Measurements from ENCODE around the gene MMP8.
"Not testable (repeated sequence)": the region's sequence is repeated elsewhere in the genome, so short reads cannot be mapped to it uniquely, and the experiment has no call there.

MMP8 gene

DNA sequence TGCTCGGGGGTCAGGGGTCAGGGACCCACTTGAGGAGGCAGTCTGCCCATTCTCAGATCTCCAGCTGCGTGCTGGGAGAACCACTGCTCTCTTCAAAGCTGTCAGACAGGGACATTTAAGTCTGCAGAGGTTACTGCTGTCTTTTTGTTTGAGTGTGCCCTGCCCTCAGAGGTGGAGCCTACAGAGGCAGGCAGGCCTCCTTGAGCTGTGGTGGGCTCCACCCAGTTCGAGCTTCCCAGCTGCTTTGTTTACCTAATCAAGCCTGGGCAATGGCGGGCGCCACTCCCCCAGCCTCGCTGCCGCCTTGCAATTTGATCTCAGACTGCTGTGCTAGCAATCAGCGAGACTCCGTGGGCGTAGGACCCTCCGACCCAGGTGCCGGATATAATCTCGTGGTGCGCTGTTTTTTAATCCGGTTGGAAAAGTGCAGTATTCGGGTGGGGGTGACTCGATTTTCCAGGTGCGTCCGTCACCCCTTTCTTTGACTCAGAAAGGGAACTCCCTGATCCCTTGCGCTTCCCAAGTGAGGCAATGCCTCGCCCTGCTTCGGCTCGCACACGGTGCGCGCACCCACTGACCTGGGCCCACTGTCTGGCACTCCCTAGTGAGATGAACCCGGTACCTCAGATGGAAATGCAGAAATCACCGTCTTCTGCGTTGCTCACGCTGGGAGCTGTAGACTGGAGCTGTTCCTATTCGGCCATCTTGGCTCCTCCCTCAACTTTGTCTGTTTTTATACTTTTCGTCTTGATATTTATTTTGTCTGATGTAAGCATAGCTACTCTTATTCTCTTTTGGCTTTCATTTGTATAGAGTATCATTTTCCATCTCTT is 22.2 kb upstream of the MMP8 start:
- not testable (repeated sequence) for H3K4me3 Mint-ChIP-seq; H3K9me3 Mint-ChIP-seq; H3K36me3 Mint-ChIP-seq (ENCODE audit: low read depth); H3K4me1 Mint-ChIP-seq; H3K27ac Mint-ChIP-seq; H3K27me3 Mint-ChIP-seq; DNase-seq; ATAC-seq

DNA sequence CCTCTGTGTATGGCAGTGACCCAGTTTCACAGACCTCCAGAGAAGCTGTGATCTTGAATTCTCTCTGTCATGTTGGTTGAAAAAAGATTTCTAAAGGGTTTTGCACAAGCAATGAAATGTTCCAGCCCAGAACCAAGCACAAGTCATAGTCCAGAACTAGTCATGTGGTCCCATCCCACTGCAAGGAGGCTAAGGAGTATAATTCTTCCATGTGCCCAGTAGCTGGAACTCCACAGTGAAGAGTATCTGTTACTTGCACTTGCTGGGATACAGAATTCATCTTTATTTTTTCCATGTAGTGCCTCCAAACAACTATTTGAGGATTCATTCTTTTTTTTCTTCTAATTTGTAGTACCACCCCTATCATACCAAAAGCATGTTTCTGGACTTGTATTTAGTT is 9.9 kb upstream of the MMP8 start:
- no peak for ATAC-seq
- DNase-seq = no peak
- Mint-ChIP-seq H3K27me3 (peaks cover 15% of the 10 kb centered on the region), H3K36me3 (ENCODE audit: low read depth) (no peaks in the 10 kb centered on the region), H3K4me1 (no peaks in the 10 kb centered on the region), H3K4me3 (no peak overlapping the region), H3K9me3 (no peaks in the 10 kb centered on the region), H3K27ac (no peak overlapping the region)

DNA sequence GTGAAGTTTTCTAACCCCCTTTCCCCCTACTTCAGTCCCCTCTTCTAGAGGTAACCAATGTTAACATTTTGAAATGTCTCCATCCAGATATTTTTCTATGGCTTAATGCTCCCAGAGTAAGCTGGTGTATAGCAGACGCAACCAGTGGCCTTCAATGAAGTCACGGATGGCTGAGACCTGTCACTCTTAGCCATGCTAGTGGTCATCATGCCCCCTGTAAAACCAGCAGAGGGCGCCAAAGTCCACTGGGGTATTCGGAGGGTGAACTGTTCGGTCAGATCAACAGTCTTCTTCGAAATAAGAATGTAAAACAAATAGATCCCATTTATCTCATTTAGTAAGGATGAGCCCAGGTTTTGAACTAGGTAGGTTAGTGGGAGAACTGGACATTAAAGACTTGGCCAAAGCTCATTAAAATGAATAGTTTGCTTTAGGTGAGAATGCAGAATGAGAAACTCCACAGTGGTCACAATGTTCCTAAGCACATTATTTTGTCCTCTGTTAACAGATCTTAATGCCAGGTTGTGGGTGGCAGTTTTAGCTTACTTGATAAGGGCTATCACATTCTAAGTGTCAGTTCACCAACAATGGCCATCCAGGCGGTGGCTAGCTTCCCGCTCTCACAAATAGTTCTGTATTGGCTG is 8.6 kb upstream of the MMP8 start:
- Mint-ChIP-seq H3K27ac (no peak overlapping the region), H3K36me3 (ENCODE audit: low read depth) (no peaks in the 10 kb centered on the region), H3K4me3 (no peak overlapping the region), H3K27me3 (peaks cover 15% of the 10 kb centered on the region), H3K4me1 (no peaks in the 10 kb centered on the region), H3K9me3 (no peaks in the 10 kb centered on the region)
- ATAC-seq (peak; percentile 69), DNase-seq (peak; percentile 66)

DNA sequence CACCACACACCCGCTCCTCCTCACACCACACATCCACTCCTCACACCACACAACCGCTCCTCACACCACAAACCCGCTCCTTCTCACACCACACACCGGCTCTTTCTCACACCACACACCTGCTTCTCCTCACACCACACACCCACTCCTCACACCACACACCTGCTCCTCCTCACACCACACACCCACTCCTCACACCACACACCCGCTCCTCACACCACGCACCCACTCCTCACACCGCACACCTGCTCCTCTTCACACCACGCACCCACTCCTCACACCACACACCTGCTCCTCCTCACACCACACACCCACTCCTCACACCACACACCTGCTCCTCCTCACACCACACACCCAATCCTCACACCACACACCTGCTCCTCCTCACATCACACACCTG is 6.2 kb upstream of the MMP8 start:
- not testable (repeated sequence) for H3K36me3 Mint-ChIP-seq (ENCODE audit: low read depth); H3K27ac Mint-ChIP-seq; H3K4me1 Mint-ChIP-seq; DNase-seq; H3K9me3 Mint-ChIP-seq; ATAC-seq; H3K4me3 Mint-ChIP-seq
- H3K27me3 Mint-ChIP-seq = peaks cover 18% of the 10 kb centered on the region

DNA sequence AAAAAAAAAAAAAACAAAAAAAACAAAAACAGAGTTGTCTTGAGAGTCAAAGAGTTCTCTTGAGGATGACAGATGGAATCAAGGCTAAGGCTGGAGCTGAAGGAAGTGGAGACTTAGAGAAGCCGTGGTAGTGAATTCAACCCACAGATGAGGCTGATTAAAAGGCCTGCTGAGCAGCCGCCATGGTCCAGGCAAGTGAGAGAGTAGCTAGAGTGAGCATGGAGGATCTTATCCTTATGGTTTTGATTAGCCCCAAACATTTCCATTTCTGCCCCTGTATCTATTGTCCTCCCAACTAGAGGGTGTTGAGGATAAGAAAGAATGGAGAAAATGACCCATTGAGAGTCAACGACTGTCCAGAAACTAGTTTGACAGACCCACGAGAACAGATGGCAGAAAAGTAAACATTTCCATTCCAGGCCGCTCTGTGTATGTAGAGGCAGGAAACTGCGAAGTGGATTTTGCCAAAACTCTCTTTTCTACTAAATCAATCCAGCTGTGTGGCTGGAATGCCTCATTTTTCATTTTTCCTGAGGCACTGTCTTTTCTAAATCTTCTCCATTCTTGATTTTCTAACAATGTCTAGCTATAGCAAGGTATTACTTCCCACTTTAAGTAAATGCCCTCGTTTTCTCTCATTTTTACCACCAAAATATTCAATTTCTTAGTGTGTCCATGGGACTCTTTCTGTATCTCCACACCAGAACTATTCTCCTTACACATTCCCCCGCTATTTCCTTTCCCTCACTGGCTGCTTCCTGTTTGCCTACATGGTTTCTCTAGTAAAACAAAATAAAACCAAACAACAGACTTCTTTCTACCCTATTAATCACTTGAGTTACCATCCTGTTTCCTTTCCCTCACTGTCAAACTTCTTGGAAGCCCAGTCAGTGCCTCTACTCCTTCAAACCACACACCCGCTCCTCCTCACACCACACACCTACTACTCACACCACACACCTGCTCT is 5.4 kb upstream of the MMP8 start:
- Mint-ChIP-seq H3K27ac (no peak overlapping the region), H3K9me3 (no peaks in the 10 kb centered on the region), H3K4me3 (no peak overlapping the region), H3K27me3 (peaks cover 18% of the 10 kb centered on the region), H3K36me3 (ENCODE audit: low read depth) (no peaks in the 10 kb centered on the region), H3K4me1 (no peaks in the 10 kb centered on the region)
- ATAC-seq (no peak), DNase-seq (no peak)

DNA sequence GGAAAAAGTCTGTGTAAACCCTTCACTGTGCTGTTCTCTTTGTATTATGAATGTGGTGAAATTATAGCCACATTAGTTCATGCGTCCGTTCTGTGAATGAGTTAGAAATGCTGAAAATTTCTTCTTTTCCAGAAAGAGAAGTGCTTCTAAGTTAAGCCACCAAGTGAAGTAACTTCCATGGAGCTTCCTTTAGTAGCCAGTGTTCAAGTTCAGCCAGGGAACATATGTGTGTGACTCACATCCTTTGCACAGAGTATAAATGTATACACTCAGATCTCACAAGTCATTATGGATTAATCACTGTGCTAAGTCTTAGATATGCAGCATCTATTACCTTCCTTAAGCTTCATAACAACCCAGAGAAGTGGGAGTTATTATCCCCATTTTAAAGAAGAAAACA is 3.1 kb upstream of the MMP8 start:
- H3K27ac Mint-ChIP-seq = no peak overlapping the region
- no peaks in the 10 kb centered on the region for H3K36me3 Mint-ChIP-seq (ENCODE audit: low read depth)
- H3K4me1 Mint-ChIP-seq = no peaks in the 10 kb centered on the region
- ATAC-seq (peak; percentile 48), DNase-seq (no peak)
- no peaks in the 10 kb centered on the region for H3K9me3 Mint-ChIP-seq
- H3K4me3 Mint-ChIP-seq = no peak overlapping the region
- H3K27me3 Mint-ChIP-seq = peaks cover 4% of the 10 kb centered on the region

DNA sequence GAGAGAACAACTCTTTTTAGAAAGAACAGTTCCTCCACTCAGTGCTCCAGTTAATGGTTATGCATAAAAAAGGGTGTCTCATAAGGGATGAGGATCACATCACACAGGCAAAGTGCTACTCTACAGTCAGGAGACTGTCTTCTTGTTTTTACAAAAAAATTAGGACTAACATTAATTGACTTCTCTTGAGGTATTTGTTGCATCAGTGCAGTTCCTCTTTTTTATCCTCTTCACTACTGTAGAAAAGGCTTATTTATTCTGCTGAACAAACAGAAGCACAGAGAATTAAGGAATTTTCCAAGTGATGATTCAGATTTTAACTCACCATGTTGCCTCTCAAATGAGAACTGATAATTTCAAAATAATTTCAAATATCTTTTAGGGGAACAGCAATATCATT is 1.9 kb downstream of the MMP8 start:
- Mint-ChIP-seq H3K27me3 (peaks cover 5% of the 10 kb centered on the region), H3K27ac (no peak overlapping the region), H3K4me1 (no peaks in the 10 kb centered on the region), H3K36me3 (ENCODE audit: low read depth) (no peaks in the 10 kb centered on the region), H3K4me3 (no peak overlapping the region), H3K9me3 (no peaks in the 10 kb centered on the region)
- ATAC-seq (no peak), DNase-seq (no peak)

DNA sequence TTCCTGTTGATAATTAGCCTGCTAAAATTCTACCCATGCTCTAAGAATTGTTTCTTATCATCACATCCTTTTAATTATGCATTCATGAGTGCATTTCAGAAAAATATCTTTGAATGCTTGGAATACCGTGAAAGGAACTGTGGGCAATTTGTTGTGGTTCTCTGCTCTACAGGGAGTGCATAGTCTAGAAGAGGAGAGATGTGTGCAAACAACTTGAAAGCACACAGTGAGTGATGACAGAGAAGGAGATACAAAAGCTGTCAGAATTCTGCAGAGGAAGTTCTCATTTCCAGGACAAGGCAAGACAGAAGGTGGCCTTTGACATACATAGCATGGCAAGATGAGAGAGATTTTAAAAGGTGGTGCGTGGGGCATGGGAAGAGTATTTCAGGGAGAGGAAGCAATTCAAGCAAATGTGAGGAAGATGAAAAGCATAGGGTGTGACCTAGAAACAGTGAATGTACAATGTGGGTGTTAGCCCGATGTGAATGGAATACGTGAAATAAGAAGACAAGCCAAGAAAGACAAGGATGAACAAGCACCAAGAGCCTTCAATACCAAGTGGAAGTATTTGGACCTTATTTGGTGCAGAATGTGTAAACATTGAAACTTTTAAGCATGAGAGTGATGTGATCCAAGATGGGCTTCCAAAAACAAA is 5.0 kb downstream of the MMP8 start:
- no peak overlapping the region for H3K27ac Mint-ChIP-seq
- peaks cover 2% of the 10 kb centered on the region for H3K27me3 Mint-ChIP-seq
- ATAC-seq (no peak), DNase-seq (no peak)
- H3K9me3 Mint-ChIP-seq = no peaks in the 10 kb centered on the region
- H3K36me3 Mint-ChIP-seq (ENCODE audit: low read depth) = no peaks in the 10 kb centered on the region
- H3K4me3 Mint-ChIP-seq = no peak overlapping the region
- H3K4me1 Mint-ChIP-seq = no peaks in the 10 kb centered on the region

DNA sequence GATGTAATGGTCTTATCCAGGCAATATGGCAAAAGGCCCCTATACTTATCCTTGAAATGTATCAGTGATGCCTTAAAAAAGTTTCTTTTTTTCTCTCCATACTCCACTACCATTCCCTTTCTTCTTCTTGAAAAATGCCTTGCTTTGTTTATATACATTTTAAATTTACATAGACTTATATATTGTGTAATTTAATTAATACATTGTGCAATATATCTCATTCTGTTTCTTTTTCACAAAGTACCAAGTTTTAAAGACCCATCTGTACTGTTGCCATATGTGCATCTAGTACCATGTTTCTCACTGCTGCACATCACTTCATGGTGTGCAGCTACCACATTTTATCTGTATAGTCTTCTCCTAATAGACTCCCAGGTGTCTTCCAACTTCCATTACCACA is 7.5 kb downstream of the MMP8 start:
- Mint-ChIP-seq H3K9me3 (no peaks in the 10 kb centered on the region), H3K27ac (no peak overlapping the region), H3K27me3 (peaks cover 4% of the 10 kb centered on the region), H3K4me1 (no peaks in the 10 kb centered on the region), H3K4me3 (no peak overlapping the region), H3K36me3 (ENCODE audit: low read depth) (no peaks in the 10 kb centered on the region)
- ATAC-seq (no peak), DNase-seq (no peak)

DNA sequence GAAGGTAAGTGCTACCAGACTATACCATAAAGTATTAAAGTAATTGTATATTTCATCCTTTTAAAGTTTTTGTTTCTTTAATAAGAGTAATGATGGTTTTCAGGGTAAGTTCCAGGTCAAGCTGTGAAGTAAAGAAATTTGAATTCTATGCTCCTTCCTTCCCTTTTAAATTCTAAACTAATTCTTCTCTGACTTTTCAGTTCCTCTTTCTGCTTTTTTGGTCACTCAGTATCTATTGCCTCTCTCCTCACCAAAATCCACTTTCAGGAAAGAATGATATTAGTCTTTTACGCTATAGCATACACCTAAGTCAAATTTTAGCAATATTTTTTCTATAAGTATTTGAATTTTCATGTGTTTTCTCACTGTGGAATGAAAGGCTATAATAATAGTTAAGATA is 8.2 kb downstream of the MMP8 start:
- H3K27ac Mint-ChIP-seq = no peak overlapping the region
- H3K36me3 Mint-ChIP-seq (ENCODE audit: low read depth) = no peaks in the 10 kb centered on the region
- DNase-seq (no peak), ATAC-seq (no peak)
- peaks cover 4% of the 10 kb centered on the region for H3K27me3 Mint-ChIP-seq
- H3K4me1 Mint-ChIP-seq = no peaks in the 10 kb centered on the region
- no peak overlapping the region for H3K4me3 Mint-ChIP-seq
- H3K9me3 Mint-ChIP-seq = no peaks in the 10 kb centered on the region

DNA sequence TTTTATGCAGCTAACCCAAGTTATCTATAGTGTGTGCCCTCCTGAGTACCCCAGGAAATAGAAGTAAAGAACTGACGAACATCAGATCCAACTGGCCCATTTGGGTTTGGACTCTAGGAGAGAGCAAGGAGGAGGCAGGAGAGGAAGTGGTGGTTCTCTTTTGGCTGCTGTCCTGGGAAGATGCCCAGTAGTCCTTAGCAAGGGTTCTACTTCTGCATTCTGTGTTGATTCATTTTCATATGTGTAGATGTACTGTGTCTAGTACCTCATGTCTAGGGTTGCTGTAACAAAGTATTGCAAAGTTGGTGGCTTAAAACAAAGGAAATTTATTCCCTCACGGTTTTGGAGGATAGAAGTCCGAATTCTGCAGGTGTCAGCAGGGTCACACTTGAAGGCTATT is 12.6 kb downstream of the MMP8 start:
- Mint-ChIP-seq H3K4me3 (no peak overlapping the region), H3K36me3 (ENCODE audit: low read depth) (no peaks in the 10 kb centered on the region), H3K27me3 (peaks cover 6% of the 10 kb centered on the region), H3K27ac (no peak overlapping the region), H3K9me3 (no peaks in the 10 kb centered on the region), H3K4me1 (no peaks in the 10 kb centered on the region)
- ATAC-seq (no peak), DNase-seq (no peak)

DNA sequence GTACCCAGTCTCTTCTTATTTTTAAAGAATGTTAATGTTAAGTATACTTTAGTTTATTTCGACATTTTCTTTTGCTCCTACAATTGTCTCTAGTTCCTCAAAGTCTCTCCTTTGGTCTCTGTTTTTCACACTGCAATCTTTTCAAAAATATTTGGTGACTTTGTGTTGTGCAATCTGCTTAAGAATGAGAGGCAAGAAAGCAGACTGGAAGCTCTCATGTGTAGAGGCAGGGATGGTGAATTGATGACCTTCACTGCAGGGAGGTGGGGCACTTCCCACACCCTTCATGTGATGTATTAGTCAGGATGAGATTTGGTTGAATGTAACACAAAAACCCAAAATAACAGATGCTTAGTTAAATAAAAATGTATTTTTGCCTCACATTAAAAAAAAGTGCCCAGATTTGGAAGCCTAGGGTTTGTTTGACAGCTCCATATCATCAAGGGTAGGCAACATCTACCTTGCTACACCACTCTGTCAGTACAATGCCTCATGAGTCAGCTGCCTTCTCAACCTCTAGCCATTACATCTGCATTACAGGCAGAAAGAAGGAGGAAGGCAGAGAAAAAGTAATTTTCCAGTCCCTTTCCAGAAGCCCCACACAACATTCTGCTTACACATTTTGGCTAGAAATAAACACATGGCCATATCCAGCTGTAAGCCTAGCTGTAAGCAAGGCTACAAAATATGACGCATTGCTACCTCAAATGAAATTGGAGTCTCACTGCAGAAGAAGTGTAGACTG is 15.4 kb downstream of the MMP8 start:
- no peak overlapping the region for H3K27ac Mint-ChIP-seq
- H3K9me3 Mint-ChIP-seq = no peaks in the 10 kb centered on the region
- no peaks in the 10 kb centered on the region for H3K4me1 Mint-ChIP-seq
- no peak overlapping the region for H3K4me3 Mint-ChIP-seq
- DNase-seq (no peak), ATAC-seq (no peak)
- H3K27me3 Mint-ChIP-seq = peaks cover 6% of the 10 kb centered on the region
- no peaks in the 10 kb centered on the region for H3K36me3 Mint-ChIP-seq (ENCODE audit: low read depth)

DNA sequence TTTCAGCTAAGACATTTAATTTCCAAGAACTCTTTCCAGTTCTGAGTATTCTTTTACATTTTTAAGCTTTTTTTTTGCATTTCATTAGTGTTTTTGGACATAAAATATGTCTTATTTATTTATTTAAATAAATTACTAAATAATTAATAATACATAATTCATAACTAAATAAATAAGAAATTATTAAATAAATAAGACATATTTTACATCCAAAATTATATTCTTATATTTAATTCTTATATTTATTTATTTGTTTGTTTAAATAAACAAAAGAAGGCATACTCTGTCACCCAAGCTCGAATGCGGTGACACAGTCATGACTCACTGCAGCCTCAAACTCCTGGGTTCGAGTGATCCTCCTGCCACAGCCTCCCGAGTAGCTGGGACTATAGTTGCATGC is 16.1 kb downstream of the MMP8 start:
- no peaks in the 10 kb centered on the region for H3K9me3 Mint-ChIP-seq
- H3K4me1 Mint-ChIP-seq = no peaks in the 10 kb centered on the region
- ATAC-seq = no peak
- DNase-seq = no peak
- no peaks in the 10 kb centered on the region for H3K36me3 Mint-ChIP-seq (ENCODE audit: low read depth)
- H3K27ac Mint-ChIP-seq = no peak overlapping the region
- H3K4me3 Mint-ChIP-seq = no peak overlapping the region
- H3K27me3 Mint-ChIP-seq = peaks cover 6% of the 10 kb centered on the region

DNA sequence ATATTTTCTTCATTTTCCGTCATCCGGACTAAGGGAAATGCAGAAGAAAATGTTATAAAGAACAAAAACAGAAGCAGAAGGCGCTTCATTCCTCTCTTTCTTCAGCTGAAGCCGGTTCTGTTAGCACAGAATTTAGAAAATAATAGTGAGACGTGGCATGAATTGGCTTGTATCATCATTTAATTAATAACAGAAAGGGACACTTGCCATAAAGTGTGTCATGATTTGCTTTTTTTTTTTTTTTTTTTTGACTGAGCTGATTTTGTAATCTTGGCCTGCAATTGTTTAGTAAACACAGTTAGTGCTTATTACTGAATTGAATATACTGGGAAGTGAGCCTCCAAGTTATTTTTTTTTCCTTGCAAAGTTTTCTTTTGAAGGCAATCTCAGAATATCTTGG is 19.1 kb downstream of the MMP8 start, which contains the start of gene MMP27:
Gene MMP27 (minus strand): TSS at position 144 of the 400 bp plus-strand sequence. CDS start 55 bp downstream, at position 89.
- peaks cover 5% of the 10 kb centered on the region for H3K27me3 Mint-ChIP-seq
- DNase-seq = no peak
- no peaks in the 10 kb centered on the region for H3K36me3 Mint-ChIP-seq (ENCODE audit: low read depth)
- no peak for ATAC-seq
- H3K4me3 Mint-ChIP-seq = no peak within 1 kb of the TSS
- no peaks in the 10 kb centered on the region for H3K9me3 Mint-ChIP-seq
- no peaks in the 10 kb centered on the region for H3K4me1 Mint-ChIP-seq
- no peak within 1 kb of the TSS for H3K27ac Mint-ChIP-seq

Measured in activated naive CD8-positive, alpha-beta T cell treated with anti-CD3 and anti-CD28 coated beads, Interleukin-2, amount 50 U/mL, for 24 hours (primary cell).